Measurements from ENCODE around the gene SCFD2. TPM values are rescaled to one million over a fixed set of nuclear protein-coding genes. Genes with fewer than 3 reads are reported as not detected.
"Not testable (repeated sequence)": the region's sequence is repeated elsewhere in the genome, so short reads cannot be mapped to it uniquely, and the experiment has no call there.

The SCFD2 gene
- total RNA-seq, 2 experiments from 2014 or later = 18.8 to 19.9 TPM

GRCh38 chr4:53004497-53005148, 361.2 kb downstream of the SCFD2 start:
- intact Hi-C loops (cut with micrococcal nuclease) = no loop called here
- Mint-ChIP-seq H3K27me3 (no peaks in the 10 kb centered on the region), H3K27ac (no peak overlapping the region), H3K4me1 (ENCODE audit: low read depth) (no peaks in the 10 kb centered on the region), H3K9me3 (peaks cover 6% of the 10 kb centered on the region), H3K4me3 (no peak overlapping the region), H3K36me3 (peaks cover 10% of the 10 kb centered on the region)
- POLR2A ChIA-PET = no interaction called here
- CTCF ChIA-PET = interaction anchor here (0.7 kb wide), 1 partner anchor 628 kb away, joined by 3 read pairs; no protein-coding TSS in a partner anchor
- no peak for DNase-seq

- ChIA-PET CTCF (no interaction called here), POLR2A (no interaction called here)
- no peaks in the 10 kb centered on the region for H3K27me3 Mint-ChIP-seq
- intact Hi-C loops (cut with micrococcal nuclease) = no loop called here
- H3K36me3 Mint-ChIP-seq = peaks cover 9% of the 10 kb centered on the region
- H3K4me1 Mint-ChIP-seq (ENCODE audit: low read depth) = no peaks in the 10 kb centered on the region
- H3K4me3 Mint-ChIP-seq = no peak overlapping the region
- no peak for DNase-seq
- H3K9me3 Mint-ChIP-seq = peaks cover 6% of the 10 kb centered on the region
- no peak overlapping the region for H3K27ac Mint-ChIP-seq
These were observed 361.9 kb downstream of the SCFD2 start for GRCh38 chr4:53003959-53004358.

DNA sequence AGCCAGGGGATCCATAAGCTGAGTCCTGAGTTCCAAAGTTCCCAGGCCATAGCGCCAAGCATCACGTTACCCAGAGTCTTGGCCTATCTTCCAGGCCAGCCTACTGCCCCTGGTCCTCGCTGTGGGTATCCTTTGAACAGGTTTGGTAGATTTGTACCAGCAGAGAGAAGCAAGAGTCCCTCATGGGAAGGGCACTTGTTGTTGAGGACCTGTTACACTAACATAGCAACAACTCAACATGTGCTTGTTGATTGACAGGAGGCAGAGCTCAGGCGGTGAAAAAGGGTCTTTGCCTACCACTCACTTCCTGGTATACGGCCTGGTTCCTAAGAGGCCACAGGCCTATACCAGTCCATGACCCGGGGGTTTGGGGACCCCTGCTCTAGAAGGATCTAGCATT, 365.3 kb downstream of the SCFD2 start:
- peaks cover 2% of the 10 kb centered on the region for H3K36me3 Mint-ChIP-seq
- no peak overlapping the region for H3K4me3 Mint-ChIP-seq
- intact Hi-C loops (cut with micrococcal nuclease) = no loop called here
- no peak overlapping the region for H3K27ac Mint-ChIP-seq
- no peaks in the 10 kb centered on the region for H3K27me3 Mint-ChIP-seq
- no peak for DNase-seq
- POLR2A ChIA-PET = no interaction called here
- H3K4me1 Mint-ChIP-seq (ENCODE audit: low read depth) = no peaks in the 10 kb centered on the region
- CTCF ChIA-PET = interaction anchor here (2.0 kb wide), 1 partner anchor 19 kb away, joined by 4 read pairs; no protein-coding TSS in a partner anchor
- H3K9me3 Mint-ChIP-seq = no peaks in the 10 kb centered on the region

GRCh38 chr4:52999626-53000025, 366.2 kb downstream of the SCFD2 start:
- intact Hi-C loops (cut with micrococcal nuclease) = no loop called here
- H3K36me3 Mint-ChIP-seq = peaks cover 2% of the 10 kb centered on the region

DNA sequence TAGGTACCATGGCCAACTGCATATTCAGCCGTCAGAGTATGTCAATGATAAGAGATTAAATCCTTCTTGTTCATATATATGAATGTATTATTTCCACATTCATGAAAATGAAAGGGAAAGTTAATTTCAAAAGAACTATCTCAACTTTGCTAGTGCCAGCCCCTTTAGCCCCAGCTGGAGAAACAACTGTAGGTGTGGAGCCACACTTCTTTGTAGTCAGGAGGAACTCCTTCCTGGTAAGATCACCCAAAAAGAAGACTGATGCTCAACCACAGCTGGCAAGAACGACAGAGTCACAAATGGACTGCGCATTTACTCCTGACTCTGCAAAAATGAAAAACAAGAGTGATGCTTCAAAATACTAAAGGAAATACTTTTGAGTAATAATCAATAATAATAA, 367.4 kb downstream of the SCFD2 start:
- no peak for DNase-seq
- no peaks in the 10 kb centered on the region for H3K9me3 Mint-ChIP-seq
- H3K4me1 Mint-ChIP-seq (ENCODE audit: low read depth) = no peaks in the 10 kb centered on the region
- intact Hi-C loops (cut with micrococcal nuclease) = no loop called here
- POLR2A ChIA-PET = no interaction called here
- no peak overlapping the region for H3K4me3 Mint-ChIP-seq
- H3K27ac Mint-ChIP-seq = no peak overlapping the region
- H3K36me3 Mint-ChIP-seq = peaks cover 3% of the 10 kb centered on the region
- no peaks in the 10 kb centered on the region for H3K27me3 Mint-ChIP-seq
- CTCF ChIA-PET = no interaction called here

More at GRCh38 chr4:52999626-53000025, 366.2 kb downstream of the SCFD2 start:
- CTCF ChIA-PET = interaction anchor here (2.0 kb wide), 1 partner anchor 18 kb away, joined by 4 read pairs; no protein-coding TSS in a partner anchor
- POLR2A ChIA-PET = no interaction called here
- Mint-ChIP-seq H3K27me3 (no peaks in the 10 kb centered on the region), H3K9me3 (no peaks in the 10 kb centered on the region), H3K4me3 (no peak overlapping the region), H3K4me1 (ENCODE audit: low read depth) (no peaks in the 10 kb centered on the region), H3K27ac (no peak overlapping the region)
- DNase-seq = no peak

- DNase-seq = no peak
These were observed 368.8 kb downstream of the SCFD2 start for GRCh38 chr4:52997132-52997416.

GRCh38 chr4:52996261-52997131, 369.4 kb downstream of the SCFD2 start:
- Mint-ChIP-seq H3K9me3 (no peaks in the 10 kb centered on the region), H3K36me3 (peaks cover 3% of the 10 kb centered on the region), H3K27ac (no peak overlapping the region), H3K27me3 (no peaks in the 10 kb centered on the region), H3K4me1 (ENCODE audit: low read depth) (no peaks in the 10 kb centered on the region), H3K4me3 (no peak overlapping the region)
- POLR2A ChIA-PET = no interaction called here
- intact Hi-C loops (cut with micrococcal nuclease) = no loop called here
- DNase-seq = no peak
- CTCF ChIA-PET = interaction anchor here (0.5 to 0.6 kb wide), 2 partner anchors 22 to 85 kb away, joined by 3 to 4 read pairs; no protein-coding TSS in a partner anchor

More at GRCh38 chr4:52997132-52997416, 368.8 kb downstream of the SCFD2 start:
- H3K4me1 Mint-ChIP-seq (ENCODE audit: low read depth) = no peaks in the 10 kb centered on the region
- H3K27me3 Mint-ChIP-seq = no peaks in the 10 kb centered on the region
- CTCF ChIA-PET = interaction anchor here (0.5 kb wide), 1 partner anchor 86 kb away, joined by 4 read pairs; no protein-coding TSS in a partner anchor
- H3K9me3 Mint-ChIP-seq = no peaks in the 10 kb centered on the region
- POLR2A ChIA-PET = no interaction called here
- intact Hi-C loops (cut with micrococcal nuclease) = no loop called here
- no peak overlapping the region for H3K4me3 Mint-ChIP-seq
- H3K27ac Mint-ChIP-seq = no peak overlapping the region
- H3K36me3 Mint-ChIP-seq = peaks cover 3% of the 10 kb centered on the region

GRCh38 chr4:52995360-52996030, 370.4 kb downstream of the SCFD2 start:
- POLR2A ChIA-PET = no interaction called here
- DNase-seq = no peak
- Mint-ChIP-seq H3K36me3 (peaks cover 3% of the 10 kb centered on the region), H3K4me3 (no peak overlapping the region), H3K27me3 (no peaks in the 10 kb centered on the region), H3K27ac (no peak overlapping the region), H3K4me1 (ENCODE audit: low read depth) (no peaks in the 10 kb centered on the region), H3K9me3 (no peaks in the 10 kb centered on the region)
- CTCF ChIA-PET = no interaction called here
- intact Hi-C loops (cut with micrococcal nuclease) = no loop called here

DNA sequence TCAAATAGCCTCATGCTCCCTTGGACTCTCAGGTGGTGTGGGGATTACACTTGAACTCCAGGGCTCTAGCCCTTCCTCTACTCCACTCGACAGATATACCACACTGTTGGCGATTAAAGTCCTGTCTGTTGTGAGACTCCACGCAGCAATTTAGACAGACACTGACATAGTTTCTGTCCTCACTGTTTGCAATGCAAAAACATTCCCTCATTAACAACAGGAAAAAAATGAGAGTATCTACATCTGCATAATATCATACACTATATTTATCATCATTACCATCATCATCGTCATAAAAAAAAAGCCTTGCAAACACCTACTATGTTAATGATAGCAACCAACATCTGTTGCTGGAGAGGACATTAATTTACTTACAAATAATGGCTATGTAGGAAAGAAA, 371.3 kb downstream of the SCFD2 start:
- Mint-ChIP-seq H3K27ac (no peak overlapping the region), H3K4me3 (no peak overlapping the region), H3K4me1 (ENCODE audit: low read depth) (no peaks in the 10 kb centered on the region), H3K9me3 (no peaks in the 10 kb centered on the region), H3K36me3 (peaks cover 2% of the 10 kb centered on the region), H3K27me3 (no peaks in the 10 kb centered on the region)
- ChIA-PET CTCF (no interaction called here), POLR2A (no interaction called here)
- intact Hi-C loops (cut with micrococcal nuclease) = no loop called here
- no peak for DNase-seq

- no peaks in the 10 kb centered on the region for H3K4me1 Mint-ChIP-seq (ENCODE audit: low read depth)
- intact Hi-C loops (cut with micrococcal nuclease) = no loop called here
- H3K4me3 Mint-ChIP-seq = no peak overlapping the region
- POLR2A ChIA-PET = no interaction called here
- peaks cover 1% of the 10 kb centered on the region for H3K36me3 Mint-ChIP-seq
- H3K9me3 Mint-ChIP-seq = no peaks in the 10 kb centered on the region
- H3K27me3 Mint-ChIP-seq = no peaks in the 10 kb centered on the region
- H3K27ac Mint-ChIP-seq = no peak overlapping the region
- DNase-seq = no peak
- CTCF ChIA-PET = no interaction called here
These were observed 372.1 kb downstream of the SCFD2 start for GRCh38 chr4:52993771-52994170.

DNA sequence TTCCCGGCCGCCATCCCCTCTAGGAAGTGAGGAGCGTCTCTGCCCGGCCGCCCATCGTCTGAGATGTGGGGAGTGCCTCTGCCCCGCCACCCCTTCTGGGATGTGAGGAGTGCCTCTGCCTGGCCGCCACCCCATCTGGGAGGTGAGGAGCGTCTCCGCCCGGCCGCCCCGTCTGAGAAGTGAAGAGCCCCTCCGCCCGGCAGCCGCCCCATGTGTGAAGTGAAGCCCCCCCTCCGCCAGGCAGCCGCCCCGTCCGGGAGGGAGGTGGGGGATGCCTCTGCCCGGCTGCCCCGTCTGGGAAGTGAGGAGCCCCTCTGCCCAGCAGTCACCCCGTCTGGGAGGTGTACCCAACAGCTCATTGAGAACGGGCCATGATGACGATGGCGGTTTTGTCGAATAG, 373.3 kb downstream of the SCFD2 start:
- H3K36me3 Mint-ChIP-seq; DNase-seq; intact Hi-C loops (cut with micrococcal nuclease); H3K4me3 Mint-ChIP-seq; POLR2A ChIA-PET; H3K9me3 Mint-ChIP-seq; CTCF ChIA-PET; H3K4me1 Mint-ChIP-seq (ENCODE audit: low read depth); H3K27ac Mint-ChIP-seq; H3K27me3 Mint-ChIP-seq: not testable (repeated sequence)

DNA sequence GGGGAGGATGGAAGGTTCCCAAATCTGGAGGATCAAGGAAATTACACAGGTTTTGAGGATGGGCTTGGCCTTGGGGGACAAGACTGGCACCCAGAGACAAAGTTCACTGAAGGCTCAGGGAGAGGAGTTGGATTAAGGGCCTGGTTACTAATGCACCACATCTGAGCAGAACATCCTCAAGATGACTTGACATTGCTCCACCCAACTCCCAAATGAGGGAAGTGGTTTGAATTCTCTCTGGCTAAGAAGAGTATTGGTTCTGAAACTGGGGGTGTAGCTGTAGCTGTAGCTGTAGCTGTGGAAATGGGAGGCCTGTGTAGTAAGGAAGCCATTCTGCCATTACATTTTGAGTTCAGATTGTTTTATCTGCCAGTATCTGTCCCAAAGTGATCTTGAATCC, 374.4 kb downstream of the SCFD2 start:
- H3K4me3 Mint-ChIP-seq = no peak overlapping the region
- POLR2A ChIA-PET = no interaction called here
- no peaks in the 10 kb centered on the region for H3K4me1 Mint-ChIP-seq (ENCODE audit: low read depth)
- CTCF ChIA-PET = no interaction called here
- no peaks in the 10 kb centered on the region for H3K9me3 Mint-ChIP-seq
- peaks cover 1% of the 10 kb centered on the region for H3K36me3 Mint-ChIP-seq
- H3K27ac Mint-ChIP-seq = no peak overlapping the region
- intact Hi-C loops (cut with micrococcal nuclease) = no loop called here
- H3K27me3 Mint-ChIP-seq = no peaks in the 10 kb centered on the region
- DNase-seq = no peak
